ENCODE measurements around the gene GRHPR. TPM values are rescaled to one million over a fixed set of nuclear protein-coding genes. Genes with fewer than 3 reads are reported as not detected.

Gene GRHPR
- total RNA-seq, 6 experiments from 2014 or later = 159 to 424 (median 359) TPM

GRCh38 chr9:37381094-37381741 lies 41.3 kb upstream of the GRHPR start:
- Histone ChIP-seq H3K9me3 (no peaks in the 10 kb centered on the region), H3K36me3 (no peaks in the 10 kb centered on the region), H3K4me3 (no peak overlapping the region), H3K4me1 (no peaks in the 10 kb centered on the region), H3K27ac (no peak overlapping the region), H3K27me3 (no peaks in the 10 kb centered on the region)
- no peak for TF ChIP-seq POLR2A (IDR thresholded peaks at IDR 0.05)
- TF ChIP-seq, protein P1, sequence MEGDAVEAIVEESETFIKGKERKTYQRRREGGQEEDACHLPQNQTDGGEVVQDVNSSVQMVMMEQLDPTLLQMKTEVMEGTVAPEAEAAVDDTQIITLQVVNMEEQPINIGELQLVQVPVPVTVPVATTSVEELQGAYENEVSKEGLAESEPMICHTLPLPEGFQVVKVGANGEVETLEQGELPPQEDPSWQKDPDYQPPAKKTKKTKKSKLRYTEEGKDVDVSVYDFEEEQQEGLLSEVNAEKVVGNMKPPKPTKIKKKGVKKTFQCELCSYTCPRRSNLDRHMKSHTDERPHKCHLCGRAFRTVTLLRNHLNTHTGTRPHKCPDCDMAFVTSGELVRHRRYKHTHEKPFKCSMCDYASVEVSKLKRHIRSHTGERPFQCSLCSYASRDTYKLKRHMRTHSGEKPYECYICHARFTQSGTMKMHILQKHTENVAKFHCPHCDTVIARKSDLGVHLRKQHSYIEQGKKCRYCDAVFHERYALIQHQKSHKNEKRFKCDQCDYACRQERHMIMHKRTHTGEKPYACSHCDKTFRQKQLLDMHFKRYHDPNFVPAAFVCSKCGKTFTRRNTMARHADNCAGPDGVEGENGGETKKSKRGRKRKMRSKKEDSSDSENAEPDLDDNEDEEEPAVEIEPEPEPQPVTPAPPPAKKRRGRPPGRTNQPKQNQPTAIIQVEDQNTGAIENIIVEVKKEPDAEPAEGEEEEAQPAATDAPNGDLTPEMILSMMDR (IDR thresholded peaks at IDR 0.05) = no peak
- intact Hi-C loops (cut with DNase I) = no loop called here
- DNase-seq (no peak), ATAC-seq (no peak)
- WGBS (ENCODE audit: insufficient coverage, low coverage, low lambda C conversion rate, missing lambda C conversion rate) = no CpG with 5 or more reads among the region's 11 CpGs

GRCh38 chr9:37382161-37382981 lies 40.1 kb upstream of the GRHPR start:
- no peak for TF ChIP-seq POLR2A (IDR thresholded peaks at IDR 0.05)
- TF ChIP-seq, protein P1 (IDR thresholded peaks at IDR 0.05) = no peak
- no peaks in the 10 kb centered on the region for H3K4me1 ChIP-seq
- no peak for ATAC-seq
- intact Hi-C loops (cut with DNase I) = no loop called here
- no peaks in the 10 kb centered on the region for H3K9me3 ChIP-seq
- 60% methylated on average over 11 of the region's 14 CpGs for WGBS (ENCODE audit: insufficient coverage, low coverage, low lambda C conversion rate, missing lambda C conversion rate)
- no peak for DNase-seq
- H3K27ac ChIP-seq = no peak overlapping the region
- H3K4me3 ChIP-seq = no peak overlapping the region
- H3K36me3 ChIP-seq = no peaks in the 10 kb centered on the region
- no peaks in the 10 kb centered on the region for H3K27me3 ChIP-seq

DNA sequence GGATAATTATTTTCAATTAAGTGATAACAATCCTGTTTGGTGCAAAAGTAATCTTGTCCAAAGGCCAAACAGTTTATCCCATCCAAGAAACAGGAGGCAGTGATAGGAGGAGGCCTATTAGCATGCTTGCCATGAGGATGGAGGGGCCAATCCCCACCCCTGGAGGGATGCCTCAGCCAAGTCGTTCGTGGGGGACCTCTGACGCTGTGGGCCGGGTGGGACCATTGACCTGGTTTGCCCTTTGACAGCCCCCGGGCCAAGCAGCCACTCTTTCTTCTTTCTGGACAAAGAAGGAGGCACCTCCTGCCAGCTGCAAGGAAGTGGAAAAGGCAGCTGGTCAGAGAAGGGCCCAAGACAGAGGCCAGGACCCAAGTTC lies 39.5 kb upstream of the GRHPR start:
- intact Hi-C loops (cut with DNase I) = no loop called here
- Histone ChIP-seq H3K4me3 (no peak overlapping the region), H3K27ac (no peak overlapping the region)

GRCh38 chr9:37383393-37383792 lies 39.1 kb upstream of the GRHPR start:
- Histone ChIP-seq H3K4me3 (no peak overlapping the region), H3K27ac (no peak overlapping the region), H3K36me3 (no peaks in the 10 kb centered on the region), H3K9me3 (no peaks in the 10 kb centered on the region), H3K4me1 (no peaks in the 10 kb centered on the region), H3K27me3 (no peaks in the 10 kb centered on the region)
- WGBS (ENCODE audit: insufficient coverage, low coverage, low lambda C conversion rate, missing lambda C conversion rate) = 50% methylated on average over 2 of the region's 6 CpGs
- intact Hi-C loops (cut with DNase I) = no loop called here
- no peak for ATAC-seq
- no peak for DNase-seq
- no peak for TF ChIP-seq POLR2A (IDR thresholded peaks at IDR 0.05)
- TF ChIP-seq, protein P1 (IDR thresholded peaks at IDR 0.05) = no peak

More for the DNA sequence above, 39.5 kb upstream of the GRHPR start:
- H3K27me3 ChIP-seq = no peaks in the 10 kb centered on the region
- TF ChIP-seq POLR2A (IDR thresholded peaks at IDR 0.05) = no peak
- TF ChIP-seq, protein P1 (IDR thresholded peaks at IDR 0.05) = no peak
- DNase-seq (no peak), ATAC-seq (no peak)
- no peaks in the 10 kb centered on the region for H3K9me3 ChIP-seq
- H3K4me1 ChIP-seq = no peaks in the 10 kb centered on the region
- WGBS (ENCODE audit: insufficient coverage, low coverage, low lambda C conversion rate, missing lambda C conversion rate) = 25% methylated on average over 2 of the region's 5 CpGs
- H3K36me3 ChIP-seq = no peaks in the 10 kb centered on the region

All from right lobe of liver (tissue), 6 donors.